ENCODE measurements around the gene ZNF816.
"Not testable (repeated sequence)": the region's sequence is repeated elsewhere in the genome, so short reads cannot be mapped to it uniquely, and the experiment has no call there.

Gene ZNF816

GRCh38 chr19:52943884-52944643 lies 18.6 kb downstream of the ZNF816 start:
- Histone ChIP-seq H3K4me2 (no peak overlapping the region), H4K20me1 (ENCODE audit: insufficient read depth) (no peaks in the 10 kb centered on the region), H3K4me1 (ENCODE audit: low read depth, poor library complexity, severe bottlenecking) (no peaks in the 10 kb centered on the region), H3K27ac (no peak overlapping the region), H2AFZ (ENCODE audit: low read depth) (no peak overlapping the region), H3K36me3 (ENCODE audit: insufficient read depth) (no peaks in the 10 kb centered on the region), H3K27me3 (ENCODE audit: insufficient read depth, low read depth) (no peaks in the 10 kb centered on the region), H3K79me2 (ENCODE audit: insufficient read depth, low read depth) (no peaks in the 10 kb centered on the region), H3K9ac (no peak overlapping the region), H3K4me3 (IDR thresholded peaks at IDR 0.05; ENCODE audit: insufficient read depth, low read depth, low read length) (no peak overlapping the region)
- TF ChIP-seq, protein P1, sequence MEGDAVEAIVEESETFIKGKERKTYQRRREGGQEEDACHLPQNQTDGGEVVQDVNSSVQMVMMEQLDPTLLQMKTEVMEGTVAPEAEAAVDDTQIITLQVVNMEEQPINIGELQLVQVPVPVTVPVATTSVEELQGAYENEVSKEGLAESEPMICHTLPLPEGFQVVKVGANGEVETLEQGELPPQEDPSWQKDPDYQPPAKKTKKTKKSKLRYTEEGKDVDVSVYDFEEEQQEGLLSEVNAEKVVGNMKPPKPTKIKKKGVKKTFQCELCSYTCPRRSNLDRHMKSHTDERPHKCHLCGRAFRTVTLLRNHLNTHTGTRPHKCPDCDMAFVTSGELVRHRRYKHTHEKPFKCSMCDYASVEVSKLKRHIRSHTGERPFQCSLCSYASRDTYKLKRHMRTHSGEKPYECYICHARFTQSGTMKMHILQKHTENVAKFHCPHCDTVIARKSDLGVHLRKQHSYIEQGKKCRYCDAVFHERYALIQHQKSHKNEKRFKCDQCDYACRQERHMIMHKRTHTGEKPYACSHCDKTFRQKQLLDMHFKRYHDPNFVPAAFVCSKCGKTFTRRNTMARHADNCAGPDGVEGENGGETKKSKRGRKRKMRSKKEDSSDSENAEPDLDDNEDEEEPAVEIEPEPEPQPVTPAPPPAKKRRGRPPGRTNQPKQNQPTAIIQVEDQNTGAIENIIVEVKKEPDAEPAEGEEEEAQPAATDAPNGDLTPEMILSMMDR (conservative IDR thresholded peaks at IDR 0.05; ENCODE audit: low read depth, low read length) = no peak

- no peaks in the 10 kb centered on the region for H3K4me1 ChIP-seq (ENCODE audit: low read depth, poor library complexity, severe bottlenecking)
- no peaks in the 10 kb centered on the region for H4K20me1 ChIP-seq (ENCODE audit: insufficient read depth)
- TF ChIP-seq, protein P1 (conservative IDR thresholded peaks at IDR 0.05; ENCODE audit: low read depth, low read length) = no peak
- H3K4me2 ChIP-seq = peak overlapping the region; percentile 82
- H3K27me3 ChIP-seq (ENCODE audit: insufficient read depth, low read depth) = no peaks in the 10 kb centered on the region
- H3K9ac ChIP-seq = no peak overlapping the region
- H3K79me2 ChIP-seq (ENCODE audit: insufficient read depth, low read depth) = no peaks in the 10 kb centered on the region
- H3K27ac ChIP-seq = no peak overlapping the region
- peak overlapping the region; percentile 90; the same call in 1 of the 2 replicates for H2AFZ ChIP-seq (ENCODE audit: low read depth)
- no peaks in the 10 kb centered on the region for H3K36me3 ChIP-seq (ENCODE audit: insufficient read depth)
- H3K4me3 ChIP-seq (IDR thresholded peaks at IDR 0.05; ENCODE audit: insufficient read depth, low read depth, low read length) = no peak overlapping the region
These were observed 19.4 kb downstream of the ZNF816 start for GRCh38 chr19:52943134-52943883.

DNA sequence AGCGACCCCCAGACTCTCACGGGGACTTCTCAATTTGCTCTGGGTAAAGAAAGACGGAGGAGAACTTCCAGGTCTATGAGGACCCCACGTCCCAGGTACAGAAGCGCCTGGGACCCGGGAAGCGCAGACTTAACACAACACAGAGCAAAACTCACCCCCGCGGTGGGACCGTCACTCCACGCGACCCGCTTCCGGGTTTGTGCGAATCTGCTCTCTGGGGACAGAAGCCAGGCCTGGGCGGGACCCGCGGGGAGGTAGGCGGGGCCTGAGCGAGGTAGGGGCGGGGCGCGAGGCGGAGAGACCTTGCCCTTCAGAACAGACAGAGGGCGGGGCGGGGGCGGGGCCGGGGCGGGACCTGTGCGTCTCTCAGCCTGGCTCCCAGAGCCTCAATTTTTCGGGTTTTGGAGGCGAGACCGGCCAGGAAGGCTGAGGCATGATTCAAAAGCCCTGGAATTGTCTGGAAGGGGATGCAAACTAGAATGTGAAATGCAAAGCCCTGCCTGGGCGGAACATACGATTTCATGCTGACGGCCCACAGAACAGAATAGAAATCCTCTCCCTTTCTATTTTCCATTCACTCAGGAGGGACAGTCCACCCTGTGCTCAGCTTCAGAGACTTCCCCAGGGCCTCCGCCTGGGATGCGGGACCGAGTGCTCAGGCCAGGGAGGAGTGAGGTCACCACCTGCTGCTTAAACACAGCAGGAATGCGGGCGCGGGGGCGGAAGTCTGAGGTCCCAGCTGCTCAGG lies 20.1 kb downstream of the ZNF816 start:
- no peaks in the 10 kb centered on the region for H3K27me3 ChIP-seq (ENCODE audit: insufficient read depth, low read depth)
- H3K27ac ChIP-seq = peak overlapping the region; percentile 43; the same call in 1 of the 2 replicates
- H3K4me3 ChIP-seq (IDR thresholded peaks at IDR 0.05; ENCODE audit: insufficient read depth, low read depth, low read length) = no peak overlapping the region
- no peaks in the 10 kb centered on the region for H3K36me3 ChIP-seq (ENCODE audit: insufficient read depth)
- H2AFZ ChIP-seq (ENCODE audit: low read depth) = peak overlapping the region; percentile 94
- H3K4me2 ChIP-seq = peak overlapping the region; percentile 82
- H4K20me1 ChIP-seq (ENCODE audit: insufficient read depth) = no peaks in the 10 kb centered on the region
- no peaks in the 10 kb centered on the region for H3K79me2 ChIP-seq (ENCODE audit: insufficient read depth, low read depth)
- H3K4me1 ChIP-seq (ENCODE audit: low read depth, poor library complexity, severe bottlenecking) = no peaks in the 10 kb centered on the region
- TF ChIP-seq, protein P1 (conservative IDR thresholded peaks at IDR 0.05; ENCODE audit: low read depth, low read length) = no peak
- H3K9ac ChIP-seq = peak overlapping the region; percentile 87

- Histone ChIP-seq H3K4me2 (peak overlapping the region; percentile 72), H3K4me1 (ENCODE audit: low read depth, poor library complexity, severe bottlenecking) (no peaks in the 10 kb centered on the region), H3K27me3 (ENCODE audit: insufficient read depth, low read depth) (no peaks in the 10 kb centered on the region), H3K36me3 (ENCODE audit: insufficient read depth) (no peaks in the 10 kb centered on the region), H3K4me3 (IDR thresholded peaks at IDR 0.05; ENCODE audit: insufficient read depth, low read depth, low read length) (no peak overlapping the region), H3K79me2 (ENCODE audit: insufficient read depth, low read depth) (no peaks in the 10 kb centered on the region), H2AFZ (ENCODE audit: low read depth) (peak overlapping the region; percentile 94), H3K27ac (peak overlapping the region; percentile 43; the same call in 1 of the 2 replicates), H4K20me1 (ENCODE audit: insufficient read depth) (no peaks in the 10 kb centered on the region), H3K9ac (peak overlapping the region; percentile 87)
- TF ChIP-seq, protein P1 (conservative IDR thresholded peaks at IDR 0.05; ENCODE audit: low read depth, low read length) = no peak
These were observed 20.7 kb downstream of the ZNF816 start for GRCh38 chr19:52941941-52942385.

- H3K27me3 ChIP-seq (ENCODE audit: insufficient read depth, low read depth); H3K4me3 ChIP-seq (IDR thresholded peaks at IDR 0.05; ENCODE audit: insufficient read depth, low read depth, low read length); H3K36me3 ChIP-seq (ENCODE audit: insufficient read depth); H3K27ac ChIP-seq; H3K79me2 ChIP-seq (ENCODE audit: insufficient read depth, low read depth); H3K4me1 ChIP-seq (ENCODE audit: low read depth, poor library complexity, severe bottlenecking); H4K20me1 ChIP-seq (ENCODE audit: insufficient read depth): not testable (repeated sequence)
- Histone ChIP-seq H3K4me2 (peak overlapping the region; percentile 72), H2AFZ (ENCODE audit: low read depth) (peak overlapping the region; percentile 94), H3K9ac (peak overlapping the region; percentile 87; the same call in 1 of the 2 replicates)
These were observed 21.2 kb downstream of the ZNF816 start for GRCh38 chr19:52941523-52941922.

GRCh38 chr19:52940905-52941304 lies 21.8 kb downstream of the ZNF816 start:
- not testable (repeated sequence) for H3K27ac ChIP-seq; H3K4me2 ChIP-seq; H2AFZ ChIP-seq (ENCODE audit: low read depth); H3K9ac ChIP-seq; H3K4me1 ChIP-seq (ENCODE audit: low read depth, poor library complexity, severe bottlenecking); H3K27me3 ChIP-seq (ENCODE audit: insufficient read depth, low read depth); H3K4me3 ChIP-seq (IDR thresholded peaks at IDR 0.05; ENCODE audit: insufficient read depth, low read depth, low read length); H4K20me1 ChIP-seq (ENCODE audit: insufficient read depth); H3K79me2 ChIP-seq (ENCODE audit: insufficient read depth, low read depth); H3K36me3 ChIP-seq (ENCODE audit: insufficient read depth)
